LoVo (cell line): ENCODE data around the gene INHBE.
"Not testable (repeated sequence)": the region's sequence is repeated elsewhere in the genome, so short reads cannot be mapped to it uniquely, and the experiment has no call there.

ENCODE experiments used
- DNase-seq: peaks from one replicate; pipeline ENCODE4 v3.0.0-alpha.2; 2016; ENCODE audit warnings: low spot score

Gene INHBE

DNA sequence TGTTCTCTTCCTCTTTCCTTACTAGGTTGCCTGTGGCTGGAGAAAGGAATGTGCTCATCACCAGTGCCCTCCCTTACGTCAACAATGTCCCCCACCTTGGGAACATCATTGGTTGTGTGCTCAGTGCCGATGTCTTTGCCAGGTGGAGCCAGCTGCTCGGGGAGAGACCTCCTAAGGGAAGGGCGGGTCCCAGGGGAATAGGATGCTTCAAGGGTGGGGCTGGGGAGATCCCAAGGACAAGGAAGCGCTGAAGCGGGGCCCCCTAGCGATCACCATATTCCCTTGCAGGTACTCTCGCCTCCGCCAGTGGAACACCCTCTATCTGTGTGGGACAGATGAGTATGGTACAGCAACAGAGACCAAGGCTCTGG lies 43.0 kb downstream of the INHBE start:
- no peak for DNase-seq

DNA sequence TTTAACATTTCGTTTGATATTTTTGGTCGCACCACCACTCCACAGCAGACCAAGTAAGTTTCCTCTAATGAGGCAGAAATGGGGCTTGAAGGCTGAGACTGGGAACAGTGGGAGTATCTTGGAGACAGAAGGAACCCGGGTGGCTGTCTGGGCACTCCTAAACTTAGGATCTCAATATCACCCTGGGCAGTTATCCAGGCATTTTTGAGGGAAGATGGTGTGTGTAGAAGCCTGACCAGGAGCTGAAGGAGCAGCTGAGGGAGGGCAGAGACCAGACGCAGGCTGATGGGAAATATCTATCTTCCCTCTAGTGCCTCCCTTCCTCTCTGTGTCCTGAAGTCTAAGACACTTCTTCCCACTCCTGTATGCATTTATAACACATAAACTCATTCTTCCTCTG lies 43.5 kb downstream of the INHBE start:
- no peak for DNase-seq

- DNase-seq, result no peak
Measured at GRCh38 chr12:57500213-57500612, 45.1 kb downstream of the INHBE start.

DNA sequence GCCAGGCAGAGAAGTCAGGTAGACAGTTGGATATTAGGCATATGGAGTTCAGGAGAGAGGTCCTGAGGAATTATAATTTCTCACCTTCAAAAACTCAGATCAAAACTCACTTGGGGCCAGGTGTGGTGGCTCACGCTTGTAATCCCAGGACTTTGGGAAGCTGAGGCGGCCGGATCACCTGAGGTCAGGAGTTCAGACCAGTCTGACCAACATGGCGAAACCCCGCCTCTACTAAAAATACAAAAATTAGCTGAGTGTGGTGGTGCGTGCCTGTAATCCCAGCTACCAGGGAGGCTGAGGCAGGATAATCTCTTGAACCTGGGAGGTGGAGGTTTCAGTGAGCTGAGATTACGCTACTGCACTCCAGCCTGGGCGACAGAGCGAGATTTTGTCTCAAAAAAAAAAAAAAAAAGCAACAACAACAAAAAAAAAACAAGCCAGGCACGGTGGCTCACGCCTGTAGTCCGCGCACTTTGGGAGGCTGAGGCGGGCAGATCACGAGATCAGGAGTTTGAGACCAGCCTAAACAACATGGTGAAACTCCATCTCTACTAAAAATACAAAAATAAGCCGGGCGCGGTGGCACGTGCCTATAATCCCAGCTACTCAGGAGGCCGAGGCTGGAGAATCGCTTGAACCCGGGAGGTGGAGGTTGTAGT lies 47.3 kb downstream of the INHBE start:
- not testable (repeated sequence) for DNase-seq

- DNase-seq, result not testable (repeated sequence)
Measured at GRCh38 chr12:57506541-57506940, 51.4 kb downstream of the INHBE start.
